ENCODE measurements around the gene SYNGR3. TPM values are rescaled to one million over a fixed set of nuclear protein-coding genes. Genes with fewer than 3 reads are reported as not detected.

Gene SYNGR3
- total and polyA plus RNA-seq, 12 donors: 0.15 to 2.5 (median 0.37) TPM; not detected in 2

- peaks cover 25 to 59% (median 52%) of the 10 kb centered on the region in 9 donors for H3K4me1 ChIP-seq
- H3K27ac ChIP-seq: peak overlapping the region in 5 of 10 donors; percentile 32 to 94 (median 79)
- H3K36me3 ChIP-seq: no peaks in the 10 kb centered on the region
- peak in 1 of 2 donors; percentile 33 for DNase-seq
- no peak for TF ChIP-seq CTCF (IDR thresholded peaks at IDR 0.05)
- WGBS, 2 donors: 0 to 2% methylated on average over 14 of the region's 14 CpGs
- peak overlapping the region in 8 of 10 donors; percentile 26 to 50 (median 44) for H3K4me3 ChIP-seq
- ATAC-seq: peak in 7 of 8 donors; percentile 3 to 25 (median 13)
- intact Hi-C loops (cut with DNase I): loop anchor here in 9 of 10 donors (1.0 to 10.0 kb wide), 11 partner anchors 24 to 232 kb away; partner anchors contain the start of genes NTHL1 (in 2 of the 9), TSC2 (in 2 of the 9) and ECI1 (in 1 of the 9)
- no peaks in the 10 kb centered on the region for H3K9me3 ChIP-seq
- peaks cover 16 to 68% (median 42%) of the 10 kb centered on the region in 7 donors for H3K27me3 ChIP-seq
Measured at GRCh38 chr16:2022723-2023091, 32.9 kb downstream of the SYNGR3 start.

GRCh38 chr16:2023092-2024031 is 33.6 kb downstream of the SYNGR3 start:
- intact Hi-C loops (cut with DNase I): loop anchor here in 9 of 10 donors (1.0 to 10.0 kb wide), 11 partner anchors 23 to 231 kb away; partner anchors contain the start of genes NTHL1 (in 2 of the 9), TSC2 (in 2 of the 9) and ECI1 (in 1 of the 9)
- WGBS, 2 donors: 13 to 14% methylated on average over 53 of the region's 53 CpGs
- H3K36me3 ChIP-seq: no peaks in the 10 kb centered on the region
- H3K4me3 ChIP-seq: peak overlapping the region in 9 of 10 donors; percentile 18 to 50 (median 43)
- peak; percentile 86 to 99 (median 97) for TF ChIP-seq CTCF (IDR thresholded peaks at IDR 0.05)
- peaks cover 16 to 68% (median 35%) of the 10 kb centered on the region in 7 donors for H3K27me3 ChIP-seq
- H3K9me3 ChIP-seq: no peaks in the 10 kb centered on the region
- peak overlapping the region; percentile 72 to 98 (median 84) for H3K27ac ChIP-seq
- ATAC-seq: peak; percentile 86 to 94 (median 91)
- DNase-seq: peak; percentile 94 to 97
- peaks cover 25 to 66% (median 53%) of the 10 kb centered on the region in 9 donors for H3K4me1 ChIP-seq

- no peak for TF ChIP-seq CTCF (IDR thresholded peaks at IDR 0.05)
- peak overlapping the region in 9 of 10 donors; percentile 18 to 50 (median 43) for H3K4me3 ChIP-seq
- H3K4me1 ChIP-seq: peaks cover 25 to 73% (median 60%) of the 10 kb centered on the region in 9 donors
- intact Hi-C loops (cut with DNase I): loop anchor here in 5 of 10 donors (5.0 to 10.0 kb wide), 5 partner anchors 33 to 231 kb away; partner anchors contain the start of gene ECI1 (in 1 of the 5)
- no peaks in the 10 kb centered on the region for H3K36me3 ChIP-seq
- H3K9me3 ChIP-seq: no peaks in the 10 kb centered on the region
- 68 to 83% methylated on average over 12 of the region's 12 CpGs for WGBS, 2 donors
- DNase-seq: peak in 1 of 2 donors; percentile 18
- no peak for ATAC-seq
- peaks cover 15 to 66% (median 29%) of the 10 kb centered on the region in 7 donors for H3K27me3 ChIP-seq
- peak overlapping the region; percentile 72 to 98 (median 84) for H3K27ac ChIP-seq
Measured at GRCh38 chr16:2024032-2024420, 34.3 kb downstream of the SYNGR3 start.

- H3K4me3 ChIP-seq: peak overlapping the region in 4 of 10 donors; percentile 78 to 94 (median 85)
- H3K4me1 ChIP-seq: peaks cover 22 to 79% (median 60%) of the 10 kb centered on the region in 9 donors
- H3K9me3 ChIP-seq: no peaks in the 10 kb centered on the region
- intact Hi-C loops (cut with DNase I): loop anchor here in 1 of 10 donors (10.0 kb wide), 2 partner anchors 60 to 230 kb away; partner anchors contain the start of gene ECI1
- H3K27ac ChIP-seq: peak overlapping the region in 7 of 10 donors; percentile 35 to 98 (median 89)
- WGBS, 2 donors: 91 to 93% methylated on average over 14 of the region's 14 CpGs
- H3K27me3 ChIP-seq: peaks cover 3 to 54% (median 16%) of the 10 kb centered on the region in 7 donors
- no peak for ATAC-seq
- TF ChIP-seq CTCF (IDR thresholded peaks at IDR 0.05): no peak
- H3K36me3 ChIP-seq: peaks cover 0 to 11% (median 0%) of the 10 kb centered on the region in 9 donors
- no peak for DNase-seq
Measured at GRCh38 chr16:2025251-2025650, 35.5 kb downstream of the SYNGR3 start.
